A549 (cell line): ENCODE data around the gene EWSR1.

Experiments
- CHD4 ChIP-seq: fragments of 200-600 bp; sonication (generic); IDR thresholded peaks from 2 replicates; pipeline ENCODE4 v1.6.1; 2016; ENCODE audit warnings: antibody characterized with exemption, mild to moderate bottlenecking, borderline replicate concordance
- JUNB ChIP-seq: fragments of >200 bp; sonication (Bioruptor Twin); formaldehyde crosslinking; IDR thresholded peaks from 2 replicates; pipeline ENCODE4 v1.6.1; 2016
- MYC ChIP-seq: IDR thresholded peaks from 2 replicates; pipeline ENCODE4 v1.6.1; 2012; ENCODE audit warnings: mild to moderate bottlenecking, inconsistent platforms, low read length, improper control_type of control experiment, borderline replicate concordance
- NR3C1 ChIP-seq: fragments of >200 bp; sonication (Bioruptor Twin); formaldehyde crosslinking; IDR thresholded peaks from 3 replicates; pipeline ENCODE4 v1.6.1; 2017
- POLR2A ChIP-seq: IDR thresholded peaks from 2 replicates; pipeline ENCODE4 v1.6.1; 2012; ENCODE audit warnings: mild to moderate bottlenecking, low read length
- RAD21 ChIP-seq, 2 experiments: fragments of >200 bp in 1 of 2; sonication (Bioruptor Twin) in 1 of 2; formaldehyde crosslinking in 1 of 2; IDR thresholded peaks in 1 of 2; conservative IDR thresholded peaks in 1 of 2; 2 replicates in 1 of 2; 3 replicates in 1 of 2; pipeline ENCODE4 v1.6.1; 2012 to 2018; ENCODE audit warnings: inconsistent platforms in 1 of 2
- RCOR1 ChIP-seq: fragments of 150-350 bp; IDR thresholded peaks from 2 replicates; pipeline ENCODE4 v1.6.1; 2014; ENCODE audit warnings: antibody characterized with exemption, low read length, low read depth
- SREBF2 ChIP-seq: fragments of 450-650 bp; IDR thresholded peaks from 2 replicates; pipeline ENCODE4 v1.6.1; 2014; ENCODE audit warnings: mild to moderate bottlenecking, moderate library complexity
- TF ChIP-seq, protein P1 (sequence below): fragments of >200 bp; sonication (Bioruptor Twin); formaldehyde crosslinking; IDR thresholded peaks from 3 replicates; pipeline ENCODE4 v1.5.1; 2016
- TF ChIP-seq, protein P2 (sequence below): fragments of 200-600 bp; sonication (generic); IDR thresholded peaks from 2 replicates; pipeline ENCODE4 v1.6.1; 2016; ENCODE audit warnings: antibody characterized with exemption, mild to moderate bottlenecking, moderate library complexity
- TF ChIP-seq, protein P3 (sequence below): IDR thresholded peaks from 2 replicates; pipeline ENCODE4 v1.6.1; 2012
- TF ChIP-seq, protein P4 (sequence below): IDR thresholded peaks from 2 replicates; pipeline ENCODE4 v1.6.1; 2012; ENCODE audit warnings: low read depth, borderline replicate concordance

DNA sequence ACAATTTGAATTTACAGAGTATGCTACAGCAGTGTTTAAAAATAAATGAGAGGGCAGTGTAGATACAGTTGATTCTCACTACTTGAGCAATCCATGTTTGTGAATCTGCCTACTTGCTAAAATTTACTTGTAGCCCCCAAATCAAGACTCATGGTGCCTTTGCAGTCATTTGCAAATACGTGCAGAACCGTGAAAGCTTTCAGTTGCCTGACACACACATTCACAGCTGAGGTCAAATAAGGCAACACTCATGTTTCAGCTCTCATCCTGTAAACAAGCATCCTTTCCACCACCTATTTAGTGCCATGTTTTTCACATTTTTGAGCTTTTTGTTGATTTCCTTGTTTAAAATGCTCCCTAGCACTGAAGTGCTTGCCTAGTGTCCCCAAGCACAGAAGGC lies 80.0 kb downstream of the EWSR1 start:
- no peak for TF ChIP-seq RCOR1
- no peak for TF ChIP-seq CHD4
- TF ChIP-seq MYC, result no peak
- TF ChIP-seq RAD21 (conservative IDR thresholded peaks at IDR 0.05 in 1 of 2, IDR thresholded peaks at IDR 0.05 in 1 of 2), result no peak
- no peak for TF ChIP-seq JUNB
- TF ChIP-seq, protein P1, sequence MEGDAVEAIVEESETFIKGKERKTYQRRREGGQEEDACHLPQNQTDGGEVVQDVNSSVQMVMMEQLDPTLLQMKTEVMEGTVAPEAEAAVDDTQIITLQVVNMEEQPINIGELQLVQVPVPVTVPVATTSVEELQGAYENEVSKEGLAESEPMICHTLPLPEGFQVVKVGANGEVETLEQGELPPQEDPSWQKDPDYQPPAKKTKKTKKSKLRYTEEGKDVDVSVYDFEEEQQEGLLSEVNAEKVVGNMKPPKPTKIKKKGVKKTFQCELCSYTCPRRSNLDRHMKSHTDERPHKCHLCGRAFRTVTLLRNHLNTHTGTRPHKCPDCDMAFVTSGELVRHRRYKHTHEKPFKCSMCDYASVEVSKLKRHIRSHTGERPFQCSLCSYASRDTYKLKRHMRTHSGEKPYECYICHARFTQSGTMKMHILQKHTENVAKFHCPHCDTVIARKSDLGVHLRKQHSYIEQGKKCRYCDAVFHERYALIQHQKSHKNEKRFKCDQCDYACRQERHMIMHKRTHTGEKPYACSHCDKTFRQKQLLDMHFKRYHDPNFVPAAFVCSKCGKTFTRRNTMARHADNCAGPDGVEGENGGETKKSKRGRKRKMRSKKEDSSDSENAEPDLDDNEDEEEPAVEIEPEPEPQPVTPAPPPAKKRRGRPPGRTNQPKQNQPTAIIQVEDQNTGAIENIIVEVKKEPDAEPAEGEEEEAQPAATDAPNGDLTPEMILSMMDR, result no peak
- no peak for TF ChIP-seq NR3C1
- TF ChIP-seq SREBF2, result no peak
- TF ChIP-seq, protein P2, sequence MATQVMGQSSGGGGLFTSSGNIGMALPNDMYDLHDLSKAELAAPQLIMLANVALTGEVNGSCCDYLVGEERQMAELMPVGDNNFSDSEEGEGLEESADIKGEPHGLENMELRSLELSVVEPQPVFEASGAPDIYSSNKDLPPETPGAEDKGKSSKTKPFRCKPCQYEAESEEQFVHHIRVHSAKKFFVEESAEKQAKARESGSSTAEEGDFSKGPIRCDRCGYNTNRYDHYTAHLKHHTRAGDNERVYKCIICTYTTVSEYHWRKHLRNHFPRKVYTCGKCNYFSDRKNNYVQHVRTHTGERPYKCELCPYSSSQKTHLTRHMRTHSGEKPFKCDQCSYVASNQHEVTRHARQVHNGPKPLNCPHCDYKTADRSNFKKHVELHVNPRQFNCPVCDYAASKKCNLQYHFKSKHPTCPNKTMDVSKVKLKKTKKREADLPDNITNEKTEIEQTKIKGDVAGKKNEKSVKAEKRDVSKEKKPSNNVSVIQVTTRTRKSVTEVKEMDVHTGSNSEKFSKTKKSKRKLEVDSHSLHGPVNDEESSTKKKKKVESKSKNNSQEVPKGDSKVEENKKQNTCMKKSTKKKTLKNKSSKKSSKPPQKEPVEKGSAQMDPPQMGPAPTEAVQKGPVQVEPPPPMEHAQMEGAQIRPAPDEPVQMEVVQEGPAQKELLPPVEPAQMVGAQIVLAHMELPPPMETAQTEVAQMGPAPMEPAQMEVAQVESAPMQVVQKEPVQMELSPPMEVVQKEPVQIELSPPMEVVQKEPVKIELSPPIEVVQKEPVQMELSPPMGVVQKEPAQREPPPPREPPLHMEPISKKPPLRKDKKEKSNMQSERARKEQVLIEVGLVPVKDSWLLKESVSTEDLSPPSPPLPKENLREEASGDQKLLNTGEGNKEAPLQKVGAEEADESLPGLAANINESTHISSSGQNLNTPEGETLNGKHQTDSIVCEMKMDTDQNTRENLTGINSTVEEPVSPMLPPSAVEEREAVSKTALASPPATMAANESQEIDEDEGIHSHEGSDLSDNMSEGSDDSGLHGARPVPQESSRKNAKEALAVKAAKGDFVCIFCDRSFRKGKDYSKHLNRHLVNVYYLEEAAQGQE, result no peak
- no peak for TF ChIP-seq POLR2A
- TF ChIP-seq, protein P3, sequence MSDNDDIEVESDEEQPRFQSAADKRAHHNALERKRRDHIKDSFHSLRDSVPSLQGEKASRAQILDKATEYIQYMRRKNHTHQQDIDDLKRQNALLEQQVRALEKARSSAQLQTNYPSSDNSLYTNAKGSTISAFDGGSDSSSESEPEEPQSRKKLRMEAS, result no peak
- TF ChIP-seq, protein P4, sequence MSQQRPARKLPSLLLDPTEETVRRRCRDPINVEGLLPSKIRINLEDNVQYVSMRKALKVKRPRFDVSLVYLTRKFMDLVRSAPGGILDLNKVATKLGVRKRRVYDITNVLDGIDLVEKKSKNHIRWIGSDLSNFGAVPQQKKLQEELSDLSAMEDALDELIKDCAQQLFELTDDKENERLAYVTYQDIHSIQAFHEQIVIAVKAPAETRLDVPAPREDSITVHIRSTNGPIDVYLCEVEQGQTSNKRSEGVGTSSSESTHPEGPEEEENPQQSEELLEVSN, result no peak
